GM23338 (cell line): ENCODE data around the gene ERBB4. TPM values are rescaled to one million over a fixed set of nuclear protein-coding genes. Genes with fewer than 3 reads are reported as not detected.

Experiments used
- ATAC-seq: fragments of 200-7000 bp; cut with Tn5 transposase; 3 replicates; pipeline ENCODE4 v1.9.1; 2020
- DNase-seq: peaks from one replicate; pipeline ENCODE4 v3.0.0-alpha.2; 2015; ENCODE audit warnings: low spot score
- H2AFZ ChIP-seq: fragments of 200-600 bp; sonication (generic); 2 replicates; pipeline ENCODE4 v1.8.0; 2016; ENCODE audit warnings: antibody characterized with exemption, mild to moderate bottlenecking, moderate library complexity
- H3F3A ChIP-seq: fragments of 200-600 bp; sonication (generic); replicated peaks from 2 replicates; pipeline ENCODE4 v1.8.0; 2017; ENCODE audit warnings: antibody characterized with exemption, mixed run types, low read depth
- H3K27ac ChIP-seq: fragments of 200-600 bp; sonication (generic); 2 replicates; pipeline ENCODE4 v1.6.1; 2016; ENCODE audit warnings: low read depth
- H3K27me3 ChIP-seq: fragments of 200-600 bp; sonication (generic); 2 replicates; pipeline ENCODE4 v1.8.0; 2016; ENCODE audit warnings: mild to moderate bottlenecking, mixed run types, moderate library complexity; ENCODE audit not compliant: insufficient read depth
- H3K36me3 ChIP-seq: fragments of 200-600 bp; sonication (generic); 2 replicates; pipeline ENCODE4 v1.8.0; 2016; ENCODE audit warnings: mild to moderate bottlenecking; ENCODE audit not compliant: insufficient read depth
- H3K4me1 ChIP-seq: fragments of 200-600 bp; sonication (generic); 2 replicates; pipeline ENCODE4 v1.8.0; 2016; ENCODE audit warnings: mild to moderate bottlenecking, moderate library complexity; ENCODE audit not compliant: insufficient read depth
- H3K4me2 ChIP-seq: fragments of 200-600 bp; sonication (generic); 2 replicates; pipeline ENCODE4 v1.7.1; 2017; ENCODE audit warnings: mixed run types
- H3K4me3 ChIP-seq: fragments of 200-600 bp; sonication (generic); 2 replicates; pipeline ENCODE4 v1.6.1; 2016; ENCODE audit warnings: mixed run types
- H3K79me2 ChIP-seq: fragments of 200-600 bp; sonication (generic); replicated peaks from 2 replicates; pipeline ENCODE4 v1.8.0; 2017; ENCODE audit warnings: mild to moderate bottlenecking; ENCODE audit not compliant: insufficient read depth
- H3K9me2 ChIP-seq: fragments of 200-600 bp; sonication (generic); 2 replicates; pipeline ENCODE4 v1.8.0; 2017; ENCODE audit not compliant: insufficient read depth
- H4K20me1 ChIP-seq: fragments of 200-600 bp; sonication (generic); replicated peaks from 2 replicates; pipeline ENCODE4 v1.8.0; 2017; ENCODE audit warnings: mild to moderate bottlenecking; ENCODE audit not compliant: insufficient read depth
- H3K27ac Mint-ChIP-seq: 2 replicates; pipeline ENCODE4 v1.8.0; 2020; ENCODE audit warnings: inconsistent platforms, mild to moderate bottlenecking, moderate library complexity, mixed read lengths
- H3K27me3 Mint-ChIP-seq: 3 replicates; pipeline ENCODE4 v1.8.0; 2022; ENCODE audit warnings: low read depth, mild to moderate bottlenecking, moderate library complexity, mixed read lengths, inconsistent platforms; ENCODE audit not compliant: insufficient read depth, poor library complexity
- H3K36me3 Mint-ChIP-seq: 3 replicates; pipeline ENCODE4 v1.8.0; 2021; ENCODE audit warnings: low read depth, mild to moderate bottlenecking, inconsistent platforms, moderate library complexity, mixed read lengths
- H3K4me1 Mint-ChIP-seq: 3 replicates; pipeline ENCODE4 v1.8.0; 2020; ENCODE audit warnings: mild to moderate bottlenecking, inconsistent platforms, mixed read lengths
- H3K4me3 Mint-ChIP-seq: 3 replicates; pipeline ENCODE4 v1.8.0; 2021; ENCODE audit warnings: moderate library complexity, mild to moderate bottlenecking, inconsistent platforms, mixed read lengths
- H3K9me3 Mint-ChIP-seq: 3 replicates; pipeline ENCODE4 v1.8.0; 2020; ENCODE audit warnings: moderate library complexity, mild to moderate bottlenecking, inconsistent platforms, mixed read lengths
- CREB1 ChIP-seq: fragments of 250-450 bp; sonication (Bioruptor Pico); IDR thresholded peaks from 2 replicates; pipeline ENCODE4 v1.5.0; 2020; ENCODE audit warnings: low read depth, mild to moderate bottlenecking, moderate library complexity
- EZH2 ChIP-seq: fragments of 200-600 bp; sonication (generic); IDR thresholded peaks from one replicate; pipeline ENCODE4 v1.8.0; 2017; ENCODE audit warnings: antibody characterized with exemption, mild to moderate bottlenecking, low read depth; ENCODE audit not compliant: unreplicated experiment
- EZH2phosphoT487 ChIP-seq: fragments of 200-600 bp; sonication (generic); IDR thresholded peaks from one replicate; pipeline ENCODE4 v1.8.1; 2018; ENCODE audit warnings: antibody characterized with exemption; ENCODE audit not compliant: unreplicated experiment
- JUNB ChIP-seq: IDR thresholded peaks from one replicate; pipeline ENCODE4 v1.6.1; 2016; ENCODE audit warnings: antibody characterized with exemption; ENCODE audit not compliant: unreplicated experiment
- NANOG ChIP-seq: IDR thresholded peaks from 2 replicates; pipeline ENCODE4 v1.6.1; 2016; ENCODE audit warnings: antibody characterized with exemption, borderline replicate concordance
- STAT1 ChIP-seq: IDR thresholded peaks from one replicate; pipeline ENCODE4 v1.6.1; 2016; ENCODE audit warnings: antibody characterized with exemption; ENCODE audit not compliant: unreplicated experiment
- polyA plus RNA-seq: library from polyadenylated mRNA; unstranded; fragments of >200 nt; fragmentation: Nextera tagmentation; extraction: Ambion mirVana; gene quantifications from 2 replicates; pipeline ENCODE4 v1.2.1, GENCODE V29; 2016
- total RNA-seq: library from RNA; depleted of rRNA; stranded (reverse); fragments of >200 nt; shearing (Covaris generic); gene quantifications from 2 replicates; pipeline ENCODE4 v1.2.3, GENCODE V29; 2014
- TF ChIP-seq, protein P1 (sequence below): fragments of 250-450 bp; sonication (Bioruptor Pico); IDR thresholded peaks from 2 replicates; pipeline ENCODE4 v1.5.0; 2020; ENCODE audit warnings: mild to moderate bottlenecking, moderate library complexity
- TF ChIP-seq, protein P2 (sequence below): IDR thresholded peaks from one replicate; pipeline ENCODE4 v1.6.1; 2018; ENCODE audit warnings: antibody characterized with exemption; ENCODE audit not compliant: unreplicated experiment
- TF ChIP-seq, protein P3 (sequence below): IDR thresholded peaks from 2 replicates; pipeline ENCODE4 v1.6.1; 2016; ENCODE audit warnings: antibody characterized with exemption

The ERBB4 gene
- total and polyA plus RNA-seq, 2 experiments from 2014 or later, result 0.73 to 1.1 TPM

DNA sequence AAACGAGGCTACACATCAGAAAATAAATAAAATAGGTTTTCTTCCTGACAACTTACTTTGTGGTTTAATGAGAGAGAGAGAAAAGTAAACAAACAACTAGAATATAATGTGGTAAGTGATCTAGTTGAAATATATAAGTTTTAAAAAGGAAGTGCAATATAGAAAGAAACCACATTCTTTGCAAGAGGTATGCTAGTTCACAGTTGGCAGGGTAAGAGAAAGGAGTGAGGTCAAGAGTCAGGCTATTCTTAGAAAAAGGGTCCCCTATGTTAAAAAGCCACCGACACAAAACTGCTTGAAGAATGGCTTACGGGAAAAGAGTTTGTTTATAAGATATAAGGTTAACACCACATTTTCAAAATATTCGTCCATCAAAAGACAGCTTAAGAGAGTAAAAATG is 462.1 kb downstream of the ERBB4 start:
- Histone ChIP-seq H3K9me2 (no peaks in the 10 kb centered on the region), H3K27me3 (no peaks in the 10 kb centered on the region), H3K27ac (no peak overlapping the region), H3K36me3 (no peaks in the 10 kb centered on the region), H3K4me1 (no peaks in the 10 kb centered on the region), H3K79me2 (no peaks in the 10 kb centered on the region), H4K20me1 (no peaks in the 10 kb centered on the region), H3K4me3 (no peak overlapping the region), H2AFZ (no peak overlapping the region), H3F3A (no peaks in the 10 kb centered on the region), H3K4me2 (no peak overlapping the region)
- Mint-ChIP-seq H3K27me3 (no peaks in the 10 kb centered on the region), H3K36me3 (no peaks in the 10 kb centered on the region), H3K4me3 (no peak overlapping the region), H3K27ac (no peak overlapping the region), H3K9me3 (no peaks in the 10 kb centered on the region), H3K4me1 (peaks cover 9% of the 10 kb centered on the region; the same call in 2 of the 3 replicates)
- ATAC-seq (no peak), DNase-seq (no peak)
- TF ChIP-seq CREB1 (CRISPR knock-in tag), result no peak
- no peak for TF ChIP-seq STAT1
- no peak for TF ChIP-seq JUNB
- no peak for TF ChIP-seq EZH2
- TF ChIP-seq, protein P1, sequence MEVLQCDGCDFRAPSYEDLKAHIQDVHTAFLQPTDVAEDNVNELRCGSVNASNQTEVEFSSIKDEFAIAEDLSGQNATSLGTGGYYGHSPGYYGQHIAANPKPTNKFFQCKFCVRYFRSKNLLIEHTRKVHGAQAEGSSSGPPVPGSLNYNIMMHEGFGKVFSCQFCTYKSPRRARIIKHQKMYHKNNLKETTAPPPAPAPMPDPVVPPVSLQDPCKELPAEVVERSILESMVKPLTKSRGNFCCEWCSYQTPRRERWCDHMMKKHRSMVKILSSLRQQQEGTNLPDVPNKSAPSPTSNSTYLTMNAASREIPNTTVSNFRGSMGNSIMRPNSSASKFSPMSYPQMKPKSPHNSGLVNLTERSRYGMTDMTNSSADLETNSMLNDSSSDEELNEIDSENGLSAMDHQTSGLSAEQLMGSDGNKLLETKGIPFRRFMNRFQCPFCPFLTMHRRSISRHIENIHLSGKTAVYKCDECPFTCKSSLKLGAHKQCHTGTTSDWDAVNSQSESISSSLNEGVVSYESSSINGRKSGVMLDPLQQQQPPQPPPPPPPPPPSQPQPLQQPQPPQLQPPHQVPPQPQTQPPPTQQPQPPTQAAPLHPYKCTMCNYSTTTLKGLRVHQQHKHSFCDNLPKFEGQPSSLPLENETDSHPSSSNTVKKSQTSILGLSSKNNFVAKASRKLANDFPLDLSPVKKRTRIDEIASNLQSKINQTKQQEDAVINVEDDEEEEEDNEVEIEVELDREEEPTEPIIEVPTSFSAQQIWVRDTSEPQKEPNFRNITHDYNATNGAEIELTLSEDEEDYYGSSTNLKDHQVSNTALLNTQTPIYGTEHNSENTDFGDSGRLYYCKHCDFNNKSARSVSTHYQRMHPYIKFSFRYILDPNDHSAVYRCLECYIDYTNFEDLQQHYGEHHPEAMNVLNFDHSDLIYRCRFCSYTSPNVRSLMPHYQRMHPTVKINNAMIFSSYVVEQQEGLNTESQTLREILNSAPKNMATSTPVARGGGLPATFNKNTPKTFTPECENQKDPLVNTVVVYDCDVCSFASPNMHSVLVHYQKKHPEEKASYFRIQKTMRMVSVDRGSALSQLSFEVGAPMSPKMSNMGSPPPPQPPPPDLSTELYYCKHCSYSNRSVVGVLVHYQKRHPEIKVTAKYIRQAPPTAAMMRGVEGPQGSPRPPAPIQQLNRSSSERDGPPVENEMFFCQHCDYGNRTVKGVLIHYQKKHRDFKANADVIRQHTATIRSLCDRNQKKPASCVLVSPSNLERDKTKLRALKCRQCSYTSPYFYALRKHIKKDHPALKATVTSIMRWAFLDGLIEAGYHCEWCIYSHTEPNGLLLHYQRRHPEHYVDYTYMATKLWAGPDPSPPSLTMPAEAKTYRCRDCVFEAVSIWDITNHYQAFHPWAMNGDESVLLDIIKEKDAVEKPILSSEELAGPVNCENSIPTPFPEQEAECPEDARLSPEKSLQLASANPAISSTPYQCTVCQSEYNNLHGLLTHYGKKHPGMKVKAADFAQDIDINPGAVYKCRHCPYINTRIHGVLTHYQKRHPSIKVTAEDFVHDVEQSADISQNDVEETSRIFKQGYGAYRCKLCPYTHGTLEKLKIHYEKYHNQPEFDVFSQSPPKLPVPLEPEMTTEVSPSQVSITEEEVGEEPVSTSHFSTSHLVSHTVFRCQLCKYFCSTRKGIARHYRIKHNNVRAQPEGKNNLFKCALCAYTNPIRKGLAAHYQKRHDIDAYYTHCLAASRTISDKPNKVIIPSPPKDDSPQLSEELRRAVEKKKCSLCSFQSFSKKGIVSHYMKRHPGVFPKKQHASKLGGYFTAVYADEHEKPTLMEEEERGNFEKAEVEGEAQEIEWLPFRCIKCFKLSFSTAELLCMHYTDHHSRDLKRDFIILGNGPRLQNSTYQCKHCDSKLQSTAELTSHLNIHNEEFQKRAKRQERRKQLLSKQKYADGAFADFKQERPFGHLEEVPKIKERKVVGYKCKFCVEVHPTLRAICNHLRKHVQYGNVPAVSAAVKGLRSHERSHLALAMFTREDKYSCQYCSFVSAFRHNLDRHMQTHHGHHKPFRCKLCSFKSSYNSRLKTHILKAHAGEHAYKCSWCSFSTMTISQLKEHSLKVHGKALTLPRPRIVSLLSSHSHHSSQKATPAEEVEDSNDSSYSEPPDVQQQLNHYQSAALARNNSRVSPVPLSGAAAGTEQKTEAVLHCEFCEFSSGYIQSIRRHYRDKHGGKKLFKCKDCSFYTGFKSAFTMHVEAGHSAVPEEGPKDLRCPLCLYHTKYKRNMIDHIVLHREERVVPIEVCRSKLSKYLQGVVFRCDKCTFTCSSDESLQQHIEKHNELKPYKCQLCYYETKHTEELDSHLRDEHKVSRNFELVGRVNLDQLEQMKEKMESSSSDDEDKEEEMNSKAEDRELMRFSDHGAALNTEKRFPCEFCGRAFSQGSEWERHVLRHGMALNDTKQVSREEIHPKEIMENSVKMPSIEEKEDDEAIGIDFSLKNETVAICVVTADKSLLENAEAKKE (CRISPR knock-in tag), result no peak
- no peak for TF ChIP-seq EZH2phosphoT487
- TF ChIP-seq, protein P2, sequence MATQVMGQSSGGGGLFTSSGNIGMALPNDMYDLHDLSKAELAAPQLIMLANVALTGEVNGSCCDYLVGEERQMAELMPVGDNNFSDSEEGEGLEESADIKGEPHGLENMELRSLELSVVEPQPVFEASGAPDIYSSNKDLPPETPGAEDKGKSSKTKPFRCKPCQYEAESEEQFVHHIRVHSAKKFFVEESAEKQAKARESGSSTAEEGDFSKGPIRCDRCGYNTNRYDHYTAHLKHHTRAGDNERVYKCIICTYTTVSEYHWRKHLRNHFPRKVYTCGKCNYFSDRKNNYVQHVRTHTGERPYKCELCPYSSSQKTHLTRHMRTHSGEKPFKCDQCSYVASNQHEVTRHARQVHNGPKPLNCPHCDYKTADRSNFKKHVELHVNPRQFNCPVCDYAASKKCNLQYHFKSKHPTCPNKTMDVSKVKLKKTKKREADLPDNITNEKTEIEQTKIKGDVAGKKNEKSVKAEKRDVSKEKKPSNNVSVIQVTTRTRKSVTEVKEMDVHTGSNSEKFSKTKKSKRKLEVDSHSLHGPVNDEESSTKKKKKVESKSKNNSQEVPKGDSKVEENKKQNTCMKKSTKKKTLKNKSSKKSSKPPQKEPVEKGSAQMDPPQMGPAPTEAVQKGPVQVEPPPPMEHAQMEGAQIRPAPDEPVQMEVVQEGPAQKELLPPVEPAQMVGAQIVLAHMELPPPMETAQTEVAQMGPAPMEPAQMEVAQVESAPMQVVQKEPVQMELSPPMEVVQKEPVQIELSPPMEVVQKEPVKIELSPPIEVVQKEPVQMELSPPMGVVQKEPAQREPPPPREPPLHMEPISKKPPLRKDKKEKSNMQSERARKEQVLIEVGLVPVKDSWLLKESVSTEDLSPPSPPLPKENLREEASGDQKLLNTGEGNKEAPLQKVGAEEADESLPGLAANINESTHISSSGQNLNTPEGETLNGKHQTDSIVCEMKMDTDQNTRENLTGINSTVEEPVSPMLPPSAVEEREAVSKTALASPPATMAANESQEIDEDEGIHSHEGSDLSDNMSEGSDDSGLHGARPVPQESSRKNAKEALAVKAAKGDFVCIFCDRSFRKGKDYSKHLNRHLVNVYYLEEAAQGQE, result no peak
- TF ChIP-seq, protein P3, sequence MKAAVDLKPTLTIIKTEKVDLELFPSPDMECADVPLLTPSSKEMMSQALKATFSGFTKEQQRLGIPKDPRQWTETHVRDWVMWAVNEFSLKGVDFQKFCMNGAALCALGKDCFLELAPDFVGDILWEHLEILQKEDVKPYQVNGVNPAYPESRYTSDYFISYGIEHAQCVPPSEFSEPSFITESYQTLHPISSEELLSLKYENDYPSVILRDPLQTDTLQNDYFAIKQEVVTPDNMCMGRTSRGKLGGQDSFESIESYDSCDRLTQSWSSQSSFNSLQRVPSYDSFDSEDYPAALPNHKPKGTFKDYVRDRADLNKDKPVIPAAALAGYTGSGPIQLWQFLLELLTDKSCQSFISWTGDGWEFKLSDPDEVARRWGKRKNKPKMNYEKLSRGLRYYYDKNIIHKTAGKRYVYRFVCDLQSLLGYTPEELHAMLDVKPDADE, result no peak
- no peak for TF ChIP-seq NANOG
